Endothelial cell of umbilical vein (primary cell): Measurements from ENCODE around the gene PGAM4.

Source experiments
- EZH2 ChIP-seq: IDR thresholded peaks from 2 replicates; pipeline ENCODE4 v1.6.1; 2012; ENCODE audit warnings: borderline replicate concordance, low read depth, mild to moderate bottlenecking, moderate library complexity, low read length, inconsistent platforms; ENCODE audit not compliant: severe bottlenecking
- FOS ChIP-seq: IDR thresholded peaks from 2 replicates; pipeline ENCODE4 v1.6.1; 2011; ENCODE audit warnings: mild to moderate bottlenecking, low read length, moderate library complexity, borderline replicate concordance; ENCODE audit not compliant: insufficient read depth
- JUN ChIP-seq: IDR thresholded peaks from 2 replicates; pipeline ENCODE4 v1.6.1; 2011; ENCODE audit warnings: borderline replicate concordance, low read depth; ENCODE audit not compliant: insufficient read length, insufficient read depth
- MYC ChIP-seq: IDR thresholded peaks from one replicate; pipeline ENCODE4 v1.6.1; 2011; ENCODE audit warnings: mild to moderate bottlenecking, low read depth, low read length
- POLR2A ChIP-seq: IDR thresholded peaks from 2 replicates; pipeline ENCODE4 v1.6.1; 2012; ENCODE audit warnings: low read depth, mild to moderate bottlenecking, control low read depth, low read length
- POLR2AphosphoS5 ChIP-seq: IDR thresholded peaks from 2 replicates; pipeline ENCODE4 v1.6.1; 2012; ENCODE audit warnings: low read depth, mild to moderate bottlenecking, control low read depth, low read length, moderate library complexity; ENCODE audit not compliant: insufficient read depth
- TF ChIP-seq, protein P1 (sequence below), 2 donors: IDR thresholded peaks; 1 replicate in 1 of 2; 2 replicates in 1 of 2; pipeline ENCODE4 v1.5.1; 2011; ENCODE audit warnings: low read length in 2 of 2, mild to moderate bottlenecking in 2 of 2, moderate library complexity in 2 of 2, control low read depth in 1 of 2, inconsistent platforms in 1 of 2, low read depth in 1 of 2; ENCODE audit not compliant: insufficient read depth in 1 of 2; ENCODE audit errors: extremely low read depth in 1 of 2
- TF ChIP-seq, protein P2 (sequence below): IDR thresholded peaks from 2 replicates; pipeline ENCODE4 v1.6.1; 2011; ENCODE audit not compliant: insufficient read depth, insufficient read length

DNA sequence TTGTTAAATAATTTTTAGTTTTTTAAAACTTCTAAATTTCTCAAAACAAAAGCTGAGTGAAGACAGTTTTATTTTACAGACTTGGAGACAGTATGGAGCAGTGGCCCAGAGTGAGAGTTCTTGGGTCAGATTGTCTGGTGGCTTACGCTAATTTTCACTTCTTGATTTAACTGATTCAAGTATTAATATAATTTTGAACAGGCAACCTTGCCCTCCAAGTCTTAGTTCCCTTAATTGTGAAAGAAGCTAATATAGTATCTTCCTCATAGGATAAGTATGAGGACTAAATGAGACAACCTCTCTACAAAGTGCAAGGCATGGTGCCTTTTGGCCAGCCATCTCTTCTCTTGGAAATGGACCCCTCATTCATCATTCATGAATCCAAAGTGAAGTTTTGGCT is 33.6 kb downstream of the PGAM4 start:
- TF ChIP-seq, protein P1, sequence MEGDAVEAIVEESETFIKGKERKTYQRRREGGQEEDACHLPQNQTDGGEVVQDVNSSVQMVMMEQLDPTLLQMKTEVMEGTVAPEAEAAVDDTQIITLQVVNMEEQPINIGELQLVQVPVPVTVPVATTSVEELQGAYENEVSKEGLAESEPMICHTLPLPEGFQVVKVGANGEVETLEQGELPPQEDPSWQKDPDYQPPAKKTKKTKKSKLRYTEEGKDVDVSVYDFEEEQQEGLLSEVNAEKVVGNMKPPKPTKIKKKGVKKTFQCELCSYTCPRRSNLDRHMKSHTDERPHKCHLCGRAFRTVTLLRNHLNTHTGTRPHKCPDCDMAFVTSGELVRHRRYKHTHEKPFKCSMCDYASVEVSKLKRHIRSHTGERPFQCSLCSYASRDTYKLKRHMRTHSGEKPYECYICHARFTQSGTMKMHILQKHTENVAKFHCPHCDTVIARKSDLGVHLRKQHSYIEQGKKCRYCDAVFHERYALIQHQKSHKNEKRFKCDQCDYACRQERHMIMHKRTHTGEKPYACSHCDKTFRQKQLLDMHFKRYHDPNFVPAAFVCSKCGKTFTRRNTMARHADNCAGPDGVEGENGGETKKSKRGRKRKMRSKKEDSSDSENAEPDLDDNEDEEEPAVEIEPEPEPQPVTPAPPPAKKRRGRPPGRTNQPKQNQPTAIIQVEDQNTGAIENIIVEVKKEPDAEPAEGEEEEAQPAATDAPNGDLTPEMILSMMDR (IDR thresholded peaks at IDR 0.05; ENCODE audit: extremely low read depth in 1 of 2, insufficient read depth in 1 of 2, low read depth in 1 of 2, low read length in 2 of 2) = no peak
- TF ChIP-seq EZH2 (no peak), POLR2A (no peak), FOS (no peak), POLR2AphosphoS5 (no peak), MYC (no peak), JUN (no peak)
- TF ChIP-seq, protein P2, sequence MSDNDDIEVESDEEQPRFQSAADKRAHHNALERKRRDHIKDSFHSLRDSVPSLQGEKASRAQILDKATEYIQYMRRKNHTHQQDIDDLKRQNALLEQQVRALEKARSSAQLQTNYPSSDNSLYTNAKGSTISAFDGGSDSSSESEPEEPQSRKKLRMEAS = no peak
